Measurements from ENCODE around the gene INPP4A.

Gene INPP4A

GRCh38 chr2:98516571-98516970 lies 71.9 kb downstream of the INPP4A start:
- DNase-seq = no peak

- no peak for DNase-seq
Measured at GRCh38 chr2:98517636-98518035, 73.0 kb downstream of the INPP4A start.

- DNase-seq = no peak
Measured at GRCh38 chr2:98518101-98518500, 73.4 kb downstream of the INPP4A start.

GRCh38 chr2:98519156-98519555 lies 74.5 kb downstream of the INPP4A start:
- DNase-seq = no peak

GRCh38 chr2:98519851-98520250 lies 75.2 kb downstream of the INPP4A start:
- DNase-seq = no peak

- DNase-seq = no peak
Measured at GRCh38 chr2:98520806-98521205, 76.1 kb downstream of the INPP4A start.

- no peak for DNase-seq
Measured at GRCh38 chr2:98521266-98521665, 76.6 kb downstream of the INPP4A start.

- no peak for DNase-seq
Measured at GRCh38 chr2:98522854-98523253, 78.2 kb downstream of the INPP4A start.

- no peak for DNase-seq
Measured at GRCh38 chr2:98524168-98524567, 79.5 kb downstream of the INPP4A start.

- no peak for DNase-seq
Measured at GRCh38 chr2:98528349-98528748, 83.7 kb downstream of the INPP4A start.

GRCh38 chr2:98530114-98530513 lies 85.5 kb downstream of the INPP4A start:
- DNase-seq = no peak

- no peak for DNase-seq
Measured at GRCh38 chr2:98532756-98533155, 88.1 kb downstream of the INPP4A start.

GRCh38 chr2:98533547-98533946 lies 88.9 kb downstream of the INPP4A start:
- no peak for DNase-seq

GRCh38 chr2:98534761-98535160 lies 90.1 kb downstream of the INPP4A start:
- no peak for DNase-seq

- no peak for DNase-seq
Measured at GRCh38 chr2:98535971-98536677, 91.5 kb downstream of the INPP4A start.

GRCh38 chr2:98537390-98538126 lies 92.9 kb downstream of the INPP4A start:
- DNase-seq = no peak

- no peak for DNase-seq
Measured at GRCh38 chr2:98538280-98539041, 93.8 kb downstream of the INPP4A start.

- no peak for DNase-seq
Measured at GRCh38 chr2:98539056-98539735, 94.5 kb downstream of the INPP4A start.

GRCh38 chr2:98540536-98540935 lies 95.9 kb downstream of the INPP4A start:
- DNase-seq = no peak

GRCh38 chr2:98541489-98541888 lies 96.8 kb downstream of the INPP4A start:
- no peak for DNase-seq

- DNase-seq = no peak
Measured at GRCh38 chr2:98541906-98542305, 97.2 kb downstream of the INPP4A start.

- DNase-seq = no peak
Measured at GRCh38 chr2:98543214-98543613, 98.6 kb downstream of the INPP4A start.

GRCh38 chr2:98543842-98544241 lies 99.2 kb downstream of the INPP4A start:
- no peak for DNase-seq

All from SW 1271 (cell line).